Psoas muscle (tissue), 8 donors: ENCODE results near the gene GARRE1. TPM values are rescaled to one million over a fixed set of nuclear protein-coding genes. Genes with fewer than 3 reads are reported as not detected.

Experiments used
- ATAC-seq, 4 donors: fragments of 200-7000 bp; cut with Tn5 transposase; one replicate each; pipeline ENCODE4 v1.9.1; 2020; ENCODE audit warnings: moderate library complexity in 3 of 4, mild to moderate bottlenecking in 2 of 4
- DNase-seq, 2 donors: peaks; one replicate each; pipeline ENCODE4 v3.0.0-alpha.2; 2020
- H3K27ac ChIP-seq: fragments of 200-600 bp; one replicate; pipeline ENCODE4 v1.8.0; 2022
- H3K27me3 ChIP-seq, 3 donors: fragments of 200-600 bp in 1 of 3; one replicate each; pipeline versions ENCODE4 v1.6.1 to v1.8.0; 2013 to 2022; ENCODE audit warnings: low read length in 2 of 3, mild to moderate bottlenecking in 2 of 3, moderate library complexity in 1 of 3; ENCODE audit not compliant: insufficient read depth in 3 of 3
- H3K36me3 ChIP-seq, 2 donors: fragments of 200-600 bp in 1 of 2; one replicate each; pipeline versions ENCODE4 v1.6.1 to v1.8.0; 2013 to 2022; ENCODE audit warnings: low read depth in 1 of 2, mild to moderate bottlenecking in 1 of 2, moderate library complexity in 1 of 2; ENCODE audit not compliant: insufficient read depth in 1 of 2
- H3K4me1 ChIP-seq: fragments of 200-600 bp; one replicate; pipeline ENCODE4 v1.8.0; 2022
- H3K4me3 ChIP-seq: fragments of 200-600 bp; one replicate; pipeline ENCODE4 v1.8.0; 2022; ENCODE audit warnings: mild to moderate bottlenecking
- H3K9me3 ChIP-seq: fragments of 200-600 bp; one replicate; pipeline ENCODE4 v1.8.0; 2022
- CTCF ChIP-seq: fragments of 200-600 bp; IDR thresholded peaks from one replicate; pipeline ENCODE4 v1.8.0; 2022; ENCODE audit warnings: antibody characterized with exemption
- WGBS, 3 donors: extraction: QIAGEN DNeasy Blood & Tissue Kit; methylation state at CpG; one replicate each; pipeline versions ENCODE4 v1.1.6 to v1.1.7; 2013; 5-methylcytosine and 5-hydroxymethylcytosine counted together
- intact Hi-C, 2 donors: fragments of 100-400 bp; cut with DNase I; formaldehyde crosslinking; loops; one replicate each; pipeline versions ENCODE4 v1.11.0 to v1.14.2; 2022
- polyA plus RNA-seq, 3 donors: library from polyadenylated mRNA; stranded (reverse); fragments of 200-250 nt; gene quantifications; one replicate each; pipeline ENCODE4 v1.2.3, GENCODE V29; 2013
- total RNA-seq, 4 donors: library from RNA; stranded (reverse); fragmentation: NEBNext Ultra II Directional in 2 of 4; extraction: Animal tissue kit (Norgen Biotek cat#: 25700) in 2 of 4; gene quantifications; one replicate each; pipeline versions ENCODE4 v1.2.1 to v1.2.4, GENCODE V29; 2021 to 2023
- donor health status: healthy with polysubstance abuse.
- donor health status: DM: no; HTN: no; CAD: no; lungs with moderate emphysema.
- donor health status: Bipolar disorder and iron deficiency.
- donor health status: healthy.
- donor health status: DM: yes; HTN: yes; CAD: no.
- donor health status: DM: no; HTN: no; CAD: no.
- donor health status: DM: no; HTN: no; CAD: no.
- donor health status: DM: yes; HTN: yes; CAD: no.

Gene GARRE1
- total and polyA plus RNA-seq, 7 donors, result 4.8 to 22.8 (median 16.4) TPM

DNA sequence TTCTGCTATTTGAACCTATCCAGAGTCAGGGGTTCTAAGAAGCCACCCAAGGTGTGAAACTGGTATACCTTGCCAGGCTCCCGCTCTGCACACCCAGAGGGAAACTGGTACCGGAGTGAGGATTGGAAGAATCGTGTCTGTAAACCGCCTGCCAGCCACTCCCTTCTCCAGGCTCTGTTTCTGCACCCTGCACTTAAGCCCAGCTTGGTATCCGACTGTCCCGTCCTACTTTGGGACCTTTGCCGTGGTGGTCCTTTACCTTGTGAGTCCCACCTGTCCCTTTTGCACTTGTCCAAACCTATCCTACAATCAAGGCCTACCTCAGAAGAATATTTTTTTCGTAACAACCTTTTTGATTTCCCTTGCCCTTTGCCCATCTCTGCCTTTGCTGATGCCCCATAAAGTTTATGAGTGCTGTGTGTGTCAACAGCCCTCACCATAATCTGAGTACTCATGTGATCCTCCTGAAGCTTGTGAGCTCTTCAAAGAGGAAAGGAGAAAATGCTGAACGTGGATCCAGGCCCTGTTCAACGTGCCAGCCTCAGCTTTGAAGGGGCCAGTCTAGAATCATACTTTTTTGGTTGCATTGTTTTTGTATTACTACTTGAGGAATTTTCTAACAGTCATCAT is 44.7 kb downstream of the GARRE1 start:
- H3K36me3 ChIP-seq, result peaks cover 0 to 41% of the 10 kb centered on the region in 2 donors
- H3K27me3 ChIP-seq, result no peaks in the 10 kb centered on the region
- intact Hi-C loops, result no loop called here
- no peaks in the 10 kb centered on the region for H3K4me1 ChIP-seq
- ATAC-seq (no peak), DNase-seq (no peak)
- no peak for TF ChIP-seq CTCF
- H3K4me3 ChIP-seq, result no peak overlapping the region
- H3K27ac ChIP-seq, result no peak overlapping the region
- H3K9me3 ChIP-seq, result no peaks in the 10 kb centered on the region
- 84 to 87% (median 87%) methylated on average over 10 of the region's 10 CpGs for WGBS, 3 donors

GRCh38 chr19:34299576-34299975 is 45.2 kb downstream of the GARRE1 start:
- H3K27ac ChIP-seq, result no peak overlapping the region
- WGBS, 3 donors, result 75 to 77% (median 75%) methylated on average over 5 of the region's 5 CpGs
- ATAC-seq (no peak), DNase-seq (no peak)
- H3K4me3 ChIP-seq, result no peak overlapping the region
- intact Hi-C loops, result no loop called here
- peaks cover 0 to 41% of the 10 kb centered on the region in 2 donors for H3K36me3 ChIP-seq
- no peaks in the 10 kb centered on the region for H3K27me3 ChIP-seq
- no peaks in the 10 kb centered on the region for H3K9me3 ChIP-seq
- H3K4me1 ChIP-seq, result no peaks in the 10 kb centered on the region
- TF ChIP-seq CTCF, result no peak

DNA sequence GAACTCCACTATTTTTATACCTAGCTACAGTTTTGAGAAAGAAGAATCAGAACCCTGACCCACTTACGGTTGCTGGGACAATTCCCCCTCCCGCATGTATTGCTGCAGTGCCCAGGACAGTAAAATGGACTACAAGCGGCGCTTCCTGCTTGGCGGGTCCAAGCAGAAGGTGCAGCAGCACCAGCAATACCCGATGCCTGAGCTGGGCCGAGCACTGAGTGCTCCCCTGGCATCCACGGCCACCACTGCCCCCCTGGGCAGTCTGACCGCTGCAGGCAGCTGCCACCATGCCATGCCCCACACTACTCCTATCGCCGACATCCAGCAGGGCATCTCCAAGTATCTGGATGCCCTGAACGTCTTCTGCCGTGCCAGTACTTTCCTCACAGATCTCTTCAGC is 46.0 kb downstream of the GARRE1 start:
- Histone ChIP-seq H3K4me1 (peaks cover 7% of the 10 kb centered on the region), H3K4me3 (no peak overlapping the region), H3K27me3 (no peaks in the 10 kb centered on the region), H3K27ac (no peak overlapping the region), H3K9me3 (no peaks in the 10 kb centered on the region), H3K36me3 (peaks cover 0 to 45% of the 10 kb centered on the region in 2 donors)
- intact Hi-C loops, result no loop called here
- TF ChIP-seq CTCF, result no peak
- WGBS, 3 donors, result 93 to 95% (median 94%) methylated on average over 13 of the region's 13 CpGs
- ATAC-seq, result no peak
- DNase-seq, result no peak

DNA sequence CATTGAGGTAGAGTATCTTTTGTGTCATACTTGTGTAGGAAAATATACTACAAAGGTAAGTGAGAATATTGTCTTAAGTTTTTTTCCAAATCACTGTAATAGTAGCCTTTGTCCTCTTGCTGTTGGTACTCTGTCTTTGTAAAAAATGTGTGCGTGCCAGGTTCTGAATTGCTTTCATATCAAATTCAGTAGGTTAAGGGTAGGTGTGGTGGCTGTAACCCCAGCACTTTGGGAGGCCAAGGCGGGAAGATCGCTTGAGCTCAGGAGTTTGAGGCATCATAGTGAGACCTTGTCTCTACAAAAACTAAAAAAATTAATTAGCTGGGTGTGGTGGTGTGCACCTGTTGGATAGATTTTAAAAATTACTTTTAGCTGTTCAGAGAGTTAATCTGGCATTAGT is 46.6 kb downstream of the GARRE1 start:
- ATAC-seq (no peak), DNase-seq (no peak)
- Histone ChIP-seq H3K4me3 (no peak overlapping the region), H3K4me1 (peaks cover 13% of the 10 kb centered on the region), H3K27me3 (no peaks in the 10 kb centered on the region), H3K9me3 (no peaks in the 10 kb centered on the region), H3K27ac (no peak overlapping the region), H3K36me3 (peaks cover 0 to 45% of the 10 kb centered on the region in 2 donors)
- no peak for TF ChIP-seq CTCF
- intact Hi-C loops, result no loop called here
- WGBS, 3 donors, result 95 to 99% (median 97%) methylated on average over 3 of the region's 3 CpGs

Other genes with a start within 250 kb of the GARRE1 start
- gene LSM14A, start 82.0 kb upstream of the GARRE1 start, total RNA-seq, result 100 to 1,000 TPM in 1 of 4 donors, 10 to 100 TPM in 3; 65.0 to 114 (median 83.1) TPM
- 100 to 1,000 TPM in 1 of 3 donors, 10 to 100 TPM in 2; 70.3 to 155 (median 87.5) TPM for gene LSM14A, start 82.0 kb upstream of the GARRE1 start, polyA plus RNA-seq
- 100 to 1,000 TPM; 170 to 259 (median 255) TPM for gene GPI, start 110.6 kb downstream of the GARRE1 start, total RNA-seq
- gene GPI, start 110.6 kb downstream of the GARRE1 start, polyA plus RNA-seq, result 100 to 1,000 TPM; 111 to 166 (median 125) TPM
- gene PDCD2L, start 149.8 kb downstream of the GARRE1 start, total RNA-seq, result 10 to 100 TPM; 12.3 to 21.3 (median 18.6) TPM
- gene PDCD2L, start 149.8 kb downstream of the GARRE1 start, polyA plus RNA-seq, result 10 to 100 TPM; 13.9 to 30.2 (median 21.9) TPM
- 100 to 1,000 TPM in 2 of 4 donors, 10 to 100 TPM in 2; 78.1 to 126 (median 106) TPM for gene UBA2, start 173.8 kb downstream of the GARRE1 start, total RNA-seq
- gene UBA2, start 173.8 kb downstream of the GARRE1 start, polyA plus RNA-seq, result 10 to 100 TPM; 65.5 to 88.5 (median 70.6) TPM
- gene WTIP, start 227.2 kb downstream of the GARRE1 start, total RNA-seq, result 10 to 100 TPM in 1 of 4 donors, 1 to 10 TPM in 3; 2.9 to 21.4 (median 5.6) TPM
- 1 to 10 TPM; 2.6 to 2.9 (median 2.7) TPM for gene WTIP, start 227.2 kb downstream of the GARRE1 start, polyA plus RNA-seq